HepG2 (cell line): ENCODE results near the gene C1QTNF12. TPM values are rescaled to one million over a fixed set of nuclear protein-coding genes. Genes with fewer than 3 reads are reported as not detected.

ENCODE experiments used
- AGO2 ChIP-seq: fragments of 200-400 bp; formaldehyde crosslinking; optimal IDR thresholded peaks from 2 replicates; pipeline ENCODE3; 2017; ENCODE audit warnings: mild to moderate bottlenecking, low read depth, low read length, moderate library complexity
- ELF3 ChIP-seq: IDR thresholded peaks from 2 replicates; pipeline ENCODE4 v1.6.1; 2016; ENCODE audit warnings: missing genetic modification reagents, missing compliant biosample characterization
- ERF ChIP-seq: IDR thresholded peaks from 2 replicates; pipeline ENCODE4 v1.6.1; 2018; ENCODE audit warnings: missing biosample characterization, missing genetic modification reagents
- FOXK1 ChIP-seq: sonication (generic); formaldehyde crosslinking; IDR thresholded peaks from 2 replicates; pipeline ENCODE4 v1.4.0; 2020; ENCODE audit warnings: low read depth, missing genetic modification reagents, borderline replicate concordance
- HNRNPK ChIP-seq: fragments of 200-400 bp; formaldehyde crosslinking; IDR thresholded peaks from 2 replicates; pipeline ENCODE4 v1.6.1; 2018; ENCODE audit warnings: low read length, low read depth, moderate library complexity, mild to moderate bottlenecking; ENCODE audit not compliant: poor library complexity, severe bottlenecking
- HNRNPLL ChIP-seq: fragments of 200-400 bp; formaldehyde crosslinking; IDR thresholded peaks from 2 replicates; pipeline ENCODE4 v1.6.1; 2017; ENCODE audit warnings: mild to moderate bottlenecking, low read depth, low read length; ENCODE audit not compliant: poor library complexity, severe bottlenecking
- KDM1A ChIP-seq: IDR thresholded peaks from 2 replicates; pipeline ENCODE4 v1.6.1; 2016; ENCODE audit warnings: missing compliant biosample characterization
- KDM5B ChIP-seq: sonication (generic); formaldehyde crosslinking; IDR thresholded peaks from 2 replicates; pipeline ENCODE4 v1.4.0; 2020; ENCODE audit warnings: missing genetic modification reagents, mild to moderate bottlenecking, borderline replicate concordance
- NR1H2 ChIP-seq: sonication (generic); formaldehyde crosslinking; IDR thresholded peaks from 2 replicates; pipeline ENCODE4 v1.8.1; 2022; ENCODE audit warnings: low read depth, missing genetic modification reagents, borderline replicate concordance
- RFX3 ChIP-seq: IDR thresholded peaks from 2 replicates; pipeline ENCODE4 v1.6.1; 2016; ENCODE audit warnings: missing biosample characterization, missing genetic modification reagents
- SCMH1 ChIP-seq: sonication (generic); formaldehyde crosslinking; IDR thresholded peaks from 2 replicates; pipeline ENCODE4 v1.9.0; 2021; ENCODE audit warnings: missing genetic modification reagents, mild to moderate bottlenecking, borderline replicate concordance
- ZFP41 ChIP-seq: sonication (generic); formaldehyde crosslinking; IDR thresholded peaks from 2 replicates; pipeline ENCODE4 v1.4.0; 2020; ENCODE audit warnings: mild to moderate bottlenecking, missing genetic modification reagents, borderline replicate concordance
- ZFP91 ChIP-seq: sonication (generic); formaldehyde crosslinking; IDR thresholded peaks from 2 replicates; pipeline ENCODE4 v1.9.0; 2022; ENCODE audit warnings: missing genetic modification reagents, mild to moderate bottlenecking, borderline replicate concordance
- ZFY ChIP-seq: sonication (generic); formaldehyde crosslinking; IDR thresholded peaks from 2 replicates; pipeline ENCODE4 v1.4.0; 2020; ENCODE audit warnings: missing genetic modification reagents
- ZNF20 ChIP-seq: sonication (generic); formaldehyde crosslinking; IDR thresholded peaks from 2 replicates; pipeline ENCODE4 v1.4.0; 2020; ENCODE audit warnings: mild to moderate bottlenecking, moderate library complexity, missing genetic modification reagents
- ZNF335 ChIP-seq: sonication (generic); formaldehyde crosslinking; IDR thresholded peaks from 2 replicates; pipeline ENCODE4 v1.4.0; 2020; ENCODE audit warnings: missing genetic modification reagents
- ZNF383 ChIP-seq: sonication (generic); formaldehyde crosslinking; IDR thresholded peaks from 2 replicates; pipeline ENCODE4 v1.4.0; 2020; ENCODE audit warnings: missing genetic modification reagents, mild to moderate bottlenecking, borderline replicate concordance
- ZNF530 ChIP-seq: sonication (generic); formaldehyde crosslinking; IDR thresholded peaks from 2 replicates; pipeline ENCODE4 v1.5.0; 2020; ENCODE audit warnings: low read depth, mild to moderate bottlenecking, missing genetic modification reagents
- ZNF549 ChIP-seq: sonication (generic); formaldehyde crosslinking; IDR thresholded peaks from 2 replicates; pipeline ENCODE4 v1.5.0; 2020; ENCODE audit warnings: missing genetic modification reagents
- ZNF737 ChIP-seq: sonication (generic); formaldehyde crosslinking; IDR thresholded peaks from 2 replicates; pipeline ENCODE4 v1.5.0; 2020; ENCODE audit warnings: missing genetic modification reagents, mild to moderate bottlenecking, borderline replicate concordance
- ZNF75D ChIP-seq: sonication (generic); formaldehyde crosslinking; IDR thresholded peaks from 2 replicates; pipeline ENCODE4 v1.8.1; 2023; ENCODE audit warnings: missing genetic modification reagents, mild to moderate bottlenecking, borderline replicate concordance
- ZSCAN12 ChIP-seq: sonication (generic); formaldehyde crosslinking; IDR thresholded peaks from 2 replicates; pipeline ENCODE4 v1.9.0; 2021; ENCODE audit warnings: mild to moderate bottlenecking, missing genetic modification reagents
- ZSCAN30 ChIP-seq: sonication (generic); formaldehyde crosslinking; IDR thresholded peaks from 2 replicates; pipeline ENCODE4 v1.5.0; 2020; ENCODE audit warnings: mild to moderate bottlenecking, missing genetic modification reagents
- ZSCAN31 ChIP-seq: sonication (generic); formaldehyde crosslinking; IDR thresholded peaks from 2 replicates; pipeline ENCODE4 v1.5.0; 2020; ENCODE audit warnings: low read depth, mild to moderate bottlenecking, missing genetic modification reagents
- polyA plus RNA-seq, 8 experiments: library from polyadenylated mRNA; depleted of rRNA in 3 of 8; stranded (reverse) in 7 of 8; unstranded in 1 of 8; fragments of >200 nt; fragmentation: Illumina TruSeq in 4 of 8; extraction: Trizol in 4 of 8; gene quantifications; 2 replicates each; pipeline versions ENCODE4 v1.2.1 to v1.2.3, GENCODE V29; 2011 to 2016; ENCODE audit warnings: low read depth in 4 of 8, missing spikeins in 1 of 8, mixed read lengths in 1 of 8; ENCODE audit not compliant: insufficient read depth in 1 of 8
- total RNA-seq, 5 experiments: library from RNA; depleted of rRNA; stranded (reverse); fragments of >200 nt; fragmentation: Illumina TruSeq; extraction: Trizol; gene quantifications; 2 replicates each; pipeline ENCODE4 v1.2.3, GENCODE V29; 2016; ENCODE audit warnings: low read depth in 1 of 5
- TF ChIP-seq, protein P1 (sequence below): sonication (generic); formaldehyde crosslinking; IDR thresholded peaks from 2 replicates; pipeline ENCODE4 v1.4.0; 2020; ENCODE audit warnings: missing genetic modification reagents, borderline replicate concordance
- TF ChIP-seq, protein P2 (sequence below): sonication (generic); formaldehyde crosslinking; conservative IDR thresholded peaks from 2 replicates; pipeline ENCODE4 v1.4.0; 2020; ENCODE audit warnings: missing genetic modification reagents

Gene C1QTNF12
- total and polyA plus RNA-seq, 2 of the 13 experiments (the other 11 are each of a cell fraction or from before 2014, with no cell fraction given): 0.18 to 0.64 TPM

- no peak for TF ChIP-seq ZNF383 (CRISPR knock-in tag)
- TF ChIP-seq KDM1A (CRISPR knock-in tag): no peak
- no peak for TF ChIP-seq SCMH1
- no peak for TF ChIP-seq RFX3
- TF ChIP-seq ZSCAN30 (CRISPR knock-in tag): no peak
- TF ChIP-seq, protein P1, sequence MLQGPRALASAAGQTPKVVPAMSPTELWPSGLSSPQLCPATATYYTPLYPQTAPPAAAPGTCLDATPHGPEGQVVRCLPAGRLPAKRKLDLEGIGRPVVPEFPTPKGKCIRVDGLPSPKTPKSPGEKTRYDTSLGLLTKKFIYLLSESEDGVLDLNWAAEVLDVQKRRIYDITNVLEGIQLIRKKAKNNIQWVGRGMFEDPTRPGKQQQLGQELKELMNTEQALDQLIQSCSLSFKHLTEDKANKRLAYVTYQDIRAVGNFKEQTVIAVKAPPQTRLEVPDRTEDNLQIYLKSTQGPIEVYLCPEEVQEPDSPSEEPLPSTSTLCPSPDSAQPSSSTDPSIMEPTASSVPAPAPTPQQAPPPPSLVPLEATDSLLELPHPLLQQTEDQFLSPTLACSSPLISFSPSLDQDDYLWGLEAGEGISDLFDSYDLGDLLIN (CRISPR knock-in tag): no peak
- TF ChIP-seq ZNF20 (CRISPR knock-in tag): no peak
- no peak for TF ChIP-seq ZNF335 (CRISPR knock-in tag)
- TF ChIP-seq HNRNPLL: peak; percentile 17
- TF ChIP-seq FOXK1: no peak
- TF ChIP-seq ZFP41 (CRISPR knock-in tag): no peak
- TF ChIP-seq ZFY (CRISPR knock-in tag): peak; percentile 20; the same call in 1 of the 2 replicates
- TF ChIP-seq ZSCAN31 (CRISPR knock-in tag): no peak
- TF ChIP-seq ZNF75D (CRISPR knock-in tag): no peak
- TF ChIP-seq ZFP91 (CRISPR knock-in tag): peak; percentile 15; the same call in 1 of the 2 replicates
- TF ChIP-seq ELF3 (CRISPR knock-in tag): no peak
- TF ChIP-seq ZSCAN12 (CRISPR knock-in tag): no peak
- no peak for TF ChIP-seq AGO2
- no peak for TF ChIP-seq ZNF530
- TF ChIP-seq NR1H2 (CRISPR knock-in tag): no peak
- TF ChIP-seq, protein P2, sequence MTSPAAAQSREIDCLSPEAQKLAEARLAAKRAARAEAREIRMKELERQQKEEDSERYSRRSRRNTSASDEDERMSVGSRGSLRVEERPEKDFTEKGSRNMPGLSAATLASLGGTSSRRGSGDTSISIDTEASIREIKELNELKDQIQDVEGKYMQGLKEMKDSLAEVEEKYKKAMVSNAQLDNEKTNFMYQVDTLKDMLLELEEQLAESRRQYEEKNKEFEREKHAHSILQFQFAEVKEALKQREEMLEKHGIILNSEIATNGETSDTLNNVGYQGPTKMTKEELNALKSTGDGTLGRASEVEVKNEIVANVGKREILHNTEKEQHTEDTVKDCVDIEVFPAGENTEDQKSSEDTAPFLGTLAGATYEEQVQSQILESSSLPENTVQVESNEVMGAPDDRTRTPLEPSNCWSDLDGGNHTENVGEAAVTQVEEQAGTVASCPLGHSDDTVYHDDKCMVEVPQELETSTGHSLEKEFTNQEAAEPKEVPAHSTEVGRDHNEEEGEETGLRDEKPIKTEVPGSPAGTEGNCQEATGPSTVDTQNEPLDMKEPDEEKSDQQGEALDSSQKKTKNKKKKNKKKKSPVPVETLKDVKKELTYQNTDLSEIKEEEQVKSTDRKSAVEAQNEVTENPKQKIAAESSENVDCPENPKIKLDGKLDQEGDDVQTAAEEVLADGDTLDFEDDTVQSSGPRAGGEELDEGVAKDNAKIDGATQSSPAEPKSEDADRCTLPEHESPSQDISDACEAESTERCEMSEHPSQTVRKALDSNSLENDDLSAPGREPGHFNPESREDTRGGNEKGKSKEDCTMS (CRISPR knock-in tag): no peak
- TF ChIP-seq ERF (CRISPR knock-in tag): no peak
- no peak for TF ChIP-seq ZNF737 (CRISPR knock-in tag)
- no peak for TF ChIP-seq KDM5B (CRISPR knock-in tag)
- TF ChIP-seq HNRNPK: peak; percentile 90
- TF ChIP-seq ZNF549: no peak
These were observed 2.2 kb downstream of the C1QTNF12 start (continued) for GRCh38 chr1:1244192-1244811.
